HG03571 (cell line): ENCODE measurements around the gene CBS.
"Not testable (repeated sequence)": the region's sequence is repeated elsewhere in the genome, so short reads cannot be mapped to it uniquely, and the experiment has no call there.

Source experiments
- ATAC-seq: cut with Tn5 transposase; IDR thresholded peaks from one replicate; pipeline ENCODE4 v1.9.1; 2021; ENCODE audit not compliant: unreplicated experiment

The CBS gene

GRCh38 chr21:43069682-43070081, 6.0 kb downstream of the CBS start:
- ATAC-seq: not testable (repeated sequence)

- ATAC-seq: not testable (repeated sequence)
Observed at GRCh38 chr21:43068065-43068464, 7.6 kb downstream of the CBS start.

- not testable (repeated sequence) for ATAC-seq
Observed at GRCh38 chr21:43066690-43067089, 8.9 kb downstream of the CBS start.

GRCh38 chr21:43065991-43066390, 9.6 kb downstream of the CBS start:
- ATAC-seq: not testable (repeated sequence)

GRCh38 chr21:43064265-43064917, 11.2 kb downstream of the CBS start:
- ATAC-seq: not testable (repeated sequence)

- ATAC-seq: not testable (repeated sequence)
Observed at GRCh38 chr21:43062955-43063664, 12.5 kb downstream of the CBS start.

GRCh38 chr21:43053112-43053511, 22.5 kb downstream of the CBS start:
- not testable (repeated sequence) for ATAC-seq

- ATAC-seq: not testable (repeated sequence)
Observed at GRCh38 chr21:43045876-43046821, 29.5 kb downstream of the CBS start.

GRCh38 chr21:43045165-43045875, 30.3 kb downstream of the CBS start:
- not testable (repeated sequence) for ATAC-seq

- not testable (repeated sequence) for ATAC-seq
Observed at GRCh38 chr21:43044547-43044946, 31.1 kb downstream of the CBS start.

GRCh38 chr21:43043291-43043690, 32.3 kb downstream of the CBS start:
- not testable (repeated sequence) for ATAC-seq

GRCh38 chr21:43042169-43042568, 33.5 kb downstream of the CBS start:
- ATAC-seq: not testable (repeated sequence)

GRCh38 chr21:43038659-43039044, 37.0 kb downstream of the CBS start:
- not testable (repeated sequence) for ATAC-seq

GRCh38 chr21:43037918-43038658, 37.5 kb downstream of the CBS start:
- not testable (repeated sequence) for ATAC-seq

GRCh38 chr21:43036889-43037288, 38.7 kb downstream of the CBS start:
- ATAC-seq: not testable (repeated sequence)

GRCh38 chr21:43034826-43035225, 40.8 kb downstream of the CBS start:
- ATAC-seq: no peak

GRCh38 chr21:43034101-43034500, 41.5 kb downstream of the CBS start:
- ATAC-seq: no peak

GRCh38 chr21:43031121-43031619, 44.5 kb downstream of the CBS start:
- ATAC-seq: no peak

- no peak for ATAC-seq
Observed at GRCh38 chr21:43029785-43030184, 45.9 kb downstream of the CBS start.
